ENCODE measurements around the gene DCK. TPM values are rescaled to one million over a fixed set of nuclear protein-coding genes. Genes with fewer than 3 reads are reported as not detected.

Gene DCK
- total and polyA plus RNA-seq, 2 experiments from 2014 or later: 16.9 to 25.1 TPM

GRCh38 chr4:70945452-70946055 lies 47.9 kb upstream of the DCK start (continued):
- TF ChIP-seq, protein P1, sequence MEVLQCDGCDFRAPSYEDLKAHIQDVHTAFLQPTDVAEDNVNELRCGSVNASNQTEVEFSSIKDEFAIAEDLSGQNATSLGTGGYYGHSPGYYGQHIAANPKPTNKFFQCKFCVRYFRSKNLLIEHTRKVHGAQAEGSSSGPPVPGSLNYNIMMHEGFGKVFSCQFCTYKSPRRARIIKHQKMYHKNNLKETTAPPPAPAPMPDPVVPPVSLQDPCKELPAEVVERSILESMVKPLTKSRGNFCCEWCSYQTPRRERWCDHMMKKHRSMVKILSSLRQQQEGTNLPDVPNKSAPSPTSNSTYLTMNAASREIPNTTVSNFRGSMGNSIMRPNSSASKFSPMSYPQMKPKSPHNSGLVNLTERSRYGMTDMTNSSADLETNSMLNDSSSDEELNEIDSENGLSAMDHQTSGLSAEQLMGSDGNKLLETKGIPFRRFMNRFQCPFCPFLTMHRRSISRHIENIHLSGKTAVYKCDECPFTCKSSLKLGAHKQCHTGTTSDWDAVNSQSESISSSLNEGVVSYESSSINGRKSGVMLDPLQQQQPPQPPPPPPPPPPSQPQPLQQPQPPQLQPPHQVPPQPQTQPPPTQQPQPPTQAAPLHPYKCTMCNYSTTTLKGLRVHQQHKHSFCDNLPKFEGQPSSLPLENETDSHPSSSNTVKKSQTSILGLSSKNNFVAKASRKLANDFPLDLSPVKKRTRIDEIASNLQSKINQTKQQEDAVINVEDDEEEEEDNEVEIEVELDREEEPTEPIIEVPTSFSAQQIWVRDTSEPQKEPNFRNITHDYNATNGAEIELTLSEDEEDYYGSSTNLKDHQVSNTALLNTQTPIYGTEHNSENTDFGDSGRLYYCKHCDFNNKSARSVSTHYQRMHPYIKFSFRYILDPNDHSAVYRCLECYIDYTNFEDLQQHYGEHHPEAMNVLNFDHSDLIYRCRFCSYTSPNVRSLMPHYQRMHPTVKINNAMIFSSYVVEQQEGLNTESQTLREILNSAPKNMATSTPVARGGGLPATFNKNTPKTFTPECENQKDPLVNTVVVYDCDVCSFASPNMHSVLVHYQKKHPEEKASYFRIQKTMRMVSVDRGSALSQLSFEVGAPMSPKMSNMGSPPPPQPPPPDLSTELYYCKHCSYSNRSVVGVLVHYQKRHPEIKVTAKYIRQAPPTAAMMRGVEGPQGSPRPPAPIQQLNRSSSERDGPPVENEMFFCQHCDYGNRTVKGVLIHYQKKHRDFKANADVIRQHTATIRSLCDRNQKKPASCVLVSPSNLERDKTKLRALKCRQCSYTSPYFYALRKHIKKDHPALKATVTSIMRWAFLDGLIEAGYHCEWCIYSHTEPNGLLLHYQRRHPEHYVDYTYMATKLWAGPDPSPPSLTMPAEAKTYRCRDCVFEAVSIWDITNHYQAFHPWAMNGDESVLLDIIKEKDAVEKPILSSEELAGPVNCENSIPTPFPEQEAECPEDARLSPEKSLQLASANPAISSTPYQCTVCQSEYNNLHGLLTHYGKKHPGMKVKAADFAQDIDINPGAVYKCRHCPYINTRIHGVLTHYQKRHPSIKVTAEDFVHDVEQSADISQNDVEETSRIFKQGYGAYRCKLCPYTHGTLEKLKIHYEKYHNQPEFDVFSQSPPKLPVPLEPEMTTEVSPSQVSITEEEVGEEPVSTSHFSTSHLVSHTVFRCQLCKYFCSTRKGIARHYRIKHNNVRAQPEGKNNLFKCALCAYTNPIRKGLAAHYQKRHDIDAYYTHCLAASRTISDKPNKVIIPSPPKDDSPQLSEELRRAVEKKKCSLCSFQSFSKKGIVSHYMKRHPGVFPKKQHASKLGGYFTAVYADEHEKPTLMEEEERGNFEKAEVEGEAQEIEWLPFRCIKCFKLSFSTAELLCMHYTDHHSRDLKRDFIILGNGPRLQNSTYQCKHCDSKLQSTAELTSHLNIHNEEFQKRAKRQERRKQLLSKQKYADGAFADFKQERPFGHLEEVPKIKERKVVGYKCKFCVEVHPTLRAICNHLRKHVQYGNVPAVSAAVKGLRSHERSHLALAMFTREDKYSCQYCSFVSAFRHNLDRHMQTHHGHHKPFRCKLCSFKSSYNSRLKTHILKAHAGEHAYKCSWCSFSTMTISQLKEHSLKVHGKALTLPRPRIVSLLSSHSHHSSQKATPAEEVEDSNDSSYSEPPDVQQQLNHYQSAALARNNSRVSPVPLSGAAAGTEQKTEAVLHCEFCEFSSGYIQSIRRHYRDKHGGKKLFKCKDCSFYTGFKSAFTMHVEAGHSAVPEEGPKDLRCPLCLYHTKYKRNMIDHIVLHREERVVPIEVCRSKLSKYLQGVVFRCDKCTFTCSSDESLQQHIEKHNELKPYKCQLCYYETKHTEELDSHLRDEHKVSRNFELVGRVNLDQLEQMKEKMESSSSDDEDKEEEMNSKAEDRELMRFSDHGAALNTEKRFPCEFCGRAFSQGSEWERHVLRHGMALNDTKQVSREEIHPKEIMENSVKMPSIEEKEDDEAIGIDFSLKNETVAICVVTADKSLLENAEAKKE (CRISPR knock-in tag; IDR thresholded peaks at IDR 0.05): no peak
- TF ChIP-seq ZNF331 (CRISPR knock-in tag; IDR thresholded peaks at IDR 0.05; ENCODE audit: low read depth) (no peak), EZH2phosphoT487 (IDR thresholded peaks at IDR 0.05; ENCODE audit: unreplicated experiment) (no peak), JUNB (IDR thresholded peaks at IDR 0.05; ENCODE audit: unreplicated experiment) (no peak), NANOG (IDR thresholded peaks at IDR 0.05; ENCODE audit: borderline replicate concordance) (no peak), CTCF (conservative IDR thresholded peaks at IDR 0.05; ENCODE audit: low read depth in 2 of 2) (no peak), EZH2 (IDR thresholded peaks at IDR 0.05; ENCODE audit: low read depth, unreplicated experiment) (no peak), CREB1 (CRISPR knock-in tag; IDR thresholded peaks at IDR 0.05; ENCODE audit: low read depth) (no peak)
- TF ChIP-seq, protein P2, sequence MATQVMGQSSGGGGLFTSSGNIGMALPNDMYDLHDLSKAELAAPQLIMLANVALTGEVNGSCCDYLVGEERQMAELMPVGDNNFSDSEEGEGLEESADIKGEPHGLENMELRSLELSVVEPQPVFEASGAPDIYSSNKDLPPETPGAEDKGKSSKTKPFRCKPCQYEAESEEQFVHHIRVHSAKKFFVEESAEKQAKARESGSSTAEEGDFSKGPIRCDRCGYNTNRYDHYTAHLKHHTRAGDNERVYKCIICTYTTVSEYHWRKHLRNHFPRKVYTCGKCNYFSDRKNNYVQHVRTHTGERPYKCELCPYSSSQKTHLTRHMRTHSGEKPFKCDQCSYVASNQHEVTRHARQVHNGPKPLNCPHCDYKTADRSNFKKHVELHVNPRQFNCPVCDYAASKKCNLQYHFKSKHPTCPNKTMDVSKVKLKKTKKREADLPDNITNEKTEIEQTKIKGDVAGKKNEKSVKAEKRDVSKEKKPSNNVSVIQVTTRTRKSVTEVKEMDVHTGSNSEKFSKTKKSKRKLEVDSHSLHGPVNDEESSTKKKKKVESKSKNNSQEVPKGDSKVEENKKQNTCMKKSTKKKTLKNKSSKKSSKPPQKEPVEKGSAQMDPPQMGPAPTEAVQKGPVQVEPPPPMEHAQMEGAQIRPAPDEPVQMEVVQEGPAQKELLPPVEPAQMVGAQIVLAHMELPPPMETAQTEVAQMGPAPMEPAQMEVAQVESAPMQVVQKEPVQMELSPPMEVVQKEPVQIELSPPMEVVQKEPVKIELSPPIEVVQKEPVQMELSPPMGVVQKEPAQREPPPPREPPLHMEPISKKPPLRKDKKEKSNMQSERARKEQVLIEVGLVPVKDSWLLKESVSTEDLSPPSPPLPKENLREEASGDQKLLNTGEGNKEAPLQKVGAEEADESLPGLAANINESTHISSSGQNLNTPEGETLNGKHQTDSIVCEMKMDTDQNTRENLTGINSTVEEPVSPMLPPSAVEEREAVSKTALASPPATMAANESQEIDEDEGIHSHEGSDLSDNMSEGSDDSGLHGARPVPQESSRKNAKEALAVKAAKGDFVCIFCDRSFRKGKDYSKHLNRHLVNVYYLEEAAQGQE (IDR thresholded peaks at IDR 0.05; ENCODE audit: unreplicated experiment): no peak
